NCI-H1092 (cell line): ENCODE measurements around the gene DIO1.

ENCODE experiments used
- DNase-seq: peaks from one replicate; lab custom pipeline; 2025; lab: John Stamatoyannopoulos, UW

Gene DIO1

DNA sequence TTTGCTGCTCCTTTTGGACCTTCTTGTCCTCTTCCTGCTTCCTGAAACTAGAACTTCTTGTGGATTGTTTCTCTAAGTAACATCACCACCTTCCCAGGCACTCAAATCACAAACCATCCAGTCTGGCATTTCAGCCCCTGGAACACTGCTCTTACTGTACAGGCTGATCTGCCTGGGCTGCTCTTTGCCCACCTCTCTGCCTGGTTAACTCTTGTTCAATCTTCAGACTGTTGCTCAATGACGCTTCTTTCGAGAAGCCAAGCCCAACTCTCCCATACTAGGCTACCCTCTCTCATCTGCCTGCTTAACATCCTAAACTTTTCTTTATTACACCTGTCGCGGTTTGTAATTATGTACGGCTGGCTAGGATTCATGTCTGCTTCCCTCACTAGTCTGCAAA lies 657 bp downstream of the DIO1 start:
- DNase-seq, result no peak

DNA sequence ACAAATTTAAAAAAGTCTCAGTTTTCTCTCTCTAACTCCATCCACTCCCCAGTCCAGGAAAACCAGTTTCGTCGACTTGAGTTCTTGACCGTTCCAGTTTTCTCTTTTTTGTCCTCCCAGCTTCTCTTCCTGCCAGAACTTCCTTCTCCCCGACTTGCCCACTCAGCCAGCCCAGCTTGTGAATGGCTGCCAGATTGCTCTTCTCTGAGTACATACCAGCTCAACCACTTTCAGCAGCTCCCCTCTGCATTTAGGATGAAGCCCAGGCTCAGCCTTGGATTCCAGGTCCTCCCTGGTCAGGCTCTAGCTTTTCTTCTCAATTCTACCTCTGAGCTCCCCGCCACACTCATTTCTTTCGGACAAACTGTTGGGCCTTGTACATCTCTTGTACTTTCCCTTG lies 1.4 kb downstream of the DIO1 start:
- DNase-seq, result no peak

DNA sequence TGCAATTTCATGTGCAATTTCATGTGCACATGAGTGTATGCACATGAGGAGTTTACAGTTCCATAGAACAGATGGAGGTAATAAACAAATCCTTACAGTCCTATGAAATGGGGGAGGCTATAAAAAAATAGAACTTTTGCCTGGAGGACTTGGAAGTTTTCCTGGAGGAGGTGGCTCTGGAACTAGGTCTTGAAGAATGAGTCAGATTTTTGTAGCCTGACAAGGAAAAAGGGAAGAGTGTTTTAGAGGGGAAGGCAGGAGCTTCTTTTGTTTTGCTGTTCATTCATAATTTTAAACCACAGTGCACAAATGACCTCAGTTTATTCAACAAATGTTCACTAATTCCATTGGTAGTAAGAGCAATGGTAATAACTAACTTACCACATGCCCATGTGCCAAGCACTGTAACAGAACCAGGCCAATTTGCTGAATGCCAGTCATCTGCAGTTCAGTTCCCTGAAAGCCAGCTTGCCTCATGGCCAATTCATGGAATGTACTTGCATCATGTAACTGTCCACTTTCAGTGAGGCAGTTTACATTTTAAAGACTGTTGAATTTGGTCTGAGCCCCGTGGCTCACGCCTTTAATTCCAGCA lies 2.7 kb downstream of the DIO1 start:
- no peak for DNase-seq

DNA sequence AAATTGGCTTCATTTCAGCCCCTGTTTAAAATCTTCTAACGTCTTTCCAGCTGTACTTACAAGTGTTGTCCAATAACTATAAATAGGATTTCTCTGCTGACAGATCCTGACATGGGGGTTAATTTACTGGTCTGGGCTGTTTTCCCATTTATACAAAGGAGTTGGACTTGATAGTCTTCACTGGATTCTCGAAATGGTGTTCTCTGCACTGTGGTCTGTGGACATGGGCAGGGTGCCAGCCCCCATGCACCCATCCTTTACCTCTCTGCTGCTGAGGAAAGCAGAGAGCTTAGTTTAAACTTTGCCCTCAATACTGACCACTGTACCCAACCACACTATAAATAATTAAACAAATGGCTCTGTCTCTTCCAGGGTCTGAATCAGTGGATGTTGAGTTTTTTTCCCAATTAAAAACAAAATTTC lies 5.2 kb downstream of the DIO1 start:
- no peak for DNase-seq

DNA sequence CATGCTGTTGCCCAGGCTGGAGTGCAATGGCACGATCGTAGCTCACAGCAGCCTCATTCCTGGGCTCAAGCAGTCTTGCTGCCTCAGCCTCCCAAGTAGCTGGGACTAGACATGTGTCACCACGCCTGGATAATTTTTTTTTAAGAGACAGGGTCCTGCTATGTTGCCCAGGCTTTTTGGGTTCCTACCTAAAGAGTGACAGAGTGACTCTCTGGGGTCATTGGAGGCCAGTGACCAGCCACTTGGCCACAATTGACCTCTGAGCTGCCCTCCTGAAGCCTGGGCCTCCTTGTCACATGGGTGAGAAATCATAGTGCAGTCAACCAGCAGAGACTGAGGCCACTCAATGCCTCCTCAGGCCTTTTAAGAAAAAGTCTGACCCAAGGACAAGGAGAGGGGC lies 5.7 kb downstream of the DIO1 start:
- DNase-seq, result no peak

DNA sequence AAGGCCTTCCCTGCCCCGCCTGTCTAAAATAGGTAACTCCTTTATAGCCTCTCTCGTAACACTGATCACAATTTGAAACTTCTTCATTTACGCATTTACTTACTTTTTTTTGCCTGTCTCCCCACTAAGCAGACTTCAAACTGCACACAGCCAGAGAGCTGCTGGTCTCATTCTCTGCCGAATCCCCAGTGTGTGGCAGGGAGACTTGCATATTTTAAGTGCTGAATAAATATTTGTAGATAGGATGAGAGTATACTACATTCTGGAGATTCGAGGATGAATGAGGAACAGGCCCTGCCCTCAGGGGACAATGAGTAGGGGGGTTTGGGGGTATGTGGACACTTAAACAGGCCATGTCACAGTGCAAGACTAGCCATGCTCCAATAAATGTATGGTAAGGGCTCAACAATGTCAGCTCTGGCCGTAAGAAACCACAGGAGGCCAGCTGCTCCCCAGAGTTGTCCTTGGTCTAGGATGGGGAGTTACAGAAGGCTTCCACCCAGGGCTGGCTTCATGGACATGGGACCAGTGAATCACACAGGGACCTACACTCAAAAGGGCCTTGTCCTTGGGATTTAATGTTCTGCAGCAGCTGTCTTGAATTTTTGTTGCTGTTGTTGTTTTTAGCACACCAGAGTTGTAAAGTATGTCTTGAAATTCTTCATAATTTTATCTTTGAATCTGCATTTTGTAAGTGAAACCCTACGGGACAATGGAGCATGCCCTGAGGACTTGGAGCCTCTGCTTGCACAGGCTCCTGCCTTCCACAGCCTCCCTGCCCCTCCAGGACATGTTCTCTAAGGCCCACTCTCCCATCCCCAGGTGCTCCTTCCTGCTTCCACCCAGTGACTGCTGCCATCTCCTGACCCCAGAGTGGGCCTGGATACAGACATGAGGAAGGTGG lies 8.5 kb downstream of the DIO1 start:
- no peak for DNase-seq

DNA sequence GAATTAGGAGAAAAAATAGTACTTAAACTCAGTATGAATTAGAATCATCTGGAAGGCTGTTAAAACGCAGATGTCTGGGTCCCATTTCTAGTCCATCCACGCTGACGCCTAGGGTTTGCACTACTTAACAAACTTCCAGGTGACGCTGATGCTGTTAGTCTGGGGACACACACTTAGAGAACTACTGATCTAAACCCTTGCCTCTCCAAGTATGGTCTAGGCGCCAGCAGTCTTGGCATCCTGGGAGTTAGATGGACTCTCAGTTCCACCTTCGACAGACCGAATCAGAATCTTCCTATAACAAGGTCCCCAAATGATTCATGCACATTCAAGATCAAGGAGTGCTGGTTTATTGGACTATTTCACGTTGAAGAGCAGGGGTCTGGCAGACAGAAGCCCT lies 11.5 kb downstream of the DIO1 start:
- no peak for DNase-seq

DNA sequence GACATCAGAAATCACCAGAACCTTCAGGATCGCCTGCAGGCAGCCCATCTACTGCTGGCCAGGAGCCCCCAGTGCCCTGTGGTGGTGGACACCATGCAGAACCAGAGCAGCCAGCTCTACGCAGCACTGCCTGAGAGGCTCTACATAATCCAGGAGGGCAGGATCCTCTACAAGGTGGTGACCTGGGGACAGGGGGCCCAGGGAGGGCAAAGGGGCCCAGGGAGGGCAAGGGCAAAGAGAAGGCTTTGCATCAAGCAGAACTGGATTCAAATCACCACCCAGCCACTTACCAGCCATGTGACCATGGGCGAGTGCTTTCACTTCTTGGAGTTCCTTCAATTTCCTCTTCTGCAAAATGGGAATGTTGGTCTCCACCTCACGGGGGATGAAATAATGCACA lies 12.1 kb downstream of the DIO1 start:
- DNase-seq, result no peak

DNA sequence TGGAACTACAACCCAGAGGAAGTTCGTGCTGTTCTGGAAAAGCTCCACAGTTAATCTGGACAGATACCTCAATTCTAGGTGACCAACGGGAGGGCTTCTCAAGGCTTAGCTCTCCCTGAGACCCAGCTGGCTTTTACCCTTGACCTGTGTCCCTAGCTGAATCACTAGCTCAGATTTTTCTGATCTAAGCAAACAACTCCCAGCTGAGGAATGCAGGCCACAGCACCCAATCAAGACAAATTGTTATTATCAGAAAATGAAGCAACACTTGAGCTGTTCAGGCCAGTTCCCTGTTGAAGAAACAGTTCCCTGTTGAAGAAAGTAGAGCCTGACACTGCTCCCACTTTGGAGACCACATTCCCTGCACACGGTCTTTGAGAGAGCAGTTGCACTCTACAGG lies 16.0 kb downstream of the DIO1 start:
- DNase-seq, result no peak

DNA sequence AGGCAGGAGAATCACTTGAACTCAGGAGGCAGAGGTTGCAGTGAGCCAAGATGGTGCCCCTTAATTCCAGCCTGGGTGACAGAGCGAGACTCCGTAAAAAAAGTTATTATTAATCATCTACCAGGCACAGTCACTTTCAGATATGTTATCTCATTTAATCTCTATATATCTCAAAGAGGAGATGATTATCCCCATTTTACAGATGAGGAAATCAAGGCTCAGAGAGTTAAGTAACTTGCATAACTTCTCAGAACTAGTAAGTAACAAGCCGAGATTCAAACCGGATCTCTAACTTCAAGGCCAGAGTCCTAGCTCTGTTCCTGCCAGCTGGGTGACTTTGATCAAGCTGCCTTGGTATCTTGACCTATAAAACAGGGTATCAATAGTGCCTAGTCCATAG lies 17.5 kb downstream of the DIO1 start:
- no peak for DNase-seq

DNA sequence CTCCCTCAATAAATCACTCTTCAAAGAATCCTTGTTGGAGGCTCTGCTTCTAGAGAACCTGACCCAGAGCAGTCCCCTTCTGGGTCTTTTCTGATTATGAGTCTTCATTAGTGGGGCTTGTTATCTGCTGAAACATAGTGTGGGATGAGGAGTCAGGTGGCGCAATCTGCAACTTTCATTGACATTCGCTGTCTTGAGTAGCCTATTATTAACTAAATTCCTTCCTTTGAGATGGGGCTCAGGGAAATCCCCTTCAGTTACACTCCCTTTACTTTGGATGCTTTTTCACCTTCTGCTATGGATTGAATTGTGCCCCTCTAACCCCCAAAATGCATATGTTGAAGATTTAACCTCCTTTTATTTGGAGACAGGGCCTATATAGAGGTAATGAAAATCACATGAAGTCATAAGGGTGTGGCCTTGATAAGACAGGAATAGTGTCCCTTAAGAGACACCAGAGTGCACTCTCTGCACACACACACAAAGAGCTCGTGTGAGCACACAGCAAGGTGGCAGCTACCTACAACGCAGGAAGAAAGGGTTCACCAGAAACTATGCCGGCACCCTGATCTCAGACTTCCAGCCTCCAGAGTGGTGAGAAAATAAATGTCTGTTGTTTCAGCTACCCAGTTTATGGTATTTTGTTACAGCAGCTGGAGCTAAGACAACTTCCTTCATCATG lies 19.5 kb downstream of the DIO1 start:
- no peak for DNase-seq

DNA sequence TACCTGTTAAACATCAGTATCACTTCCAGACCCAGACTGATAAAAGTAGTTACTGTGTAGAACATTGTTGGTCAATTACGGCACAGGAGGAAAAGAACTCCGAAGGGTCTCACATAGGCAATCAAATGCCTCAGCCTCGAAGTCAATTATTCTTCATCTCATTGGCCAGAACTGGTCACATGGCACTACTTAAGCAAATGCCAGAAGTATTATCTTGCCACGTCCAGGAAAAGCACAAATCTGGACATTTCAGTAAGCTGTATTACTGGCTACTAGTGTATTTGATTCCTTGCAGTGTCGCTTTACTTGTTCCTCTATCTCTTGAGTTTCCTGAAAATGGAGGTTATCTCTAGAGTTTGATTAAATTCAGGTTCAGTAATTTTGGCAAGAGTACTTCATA lies 24.4 kb downstream of the DIO1 start:
- no peak for DNase-seq

DNA sequence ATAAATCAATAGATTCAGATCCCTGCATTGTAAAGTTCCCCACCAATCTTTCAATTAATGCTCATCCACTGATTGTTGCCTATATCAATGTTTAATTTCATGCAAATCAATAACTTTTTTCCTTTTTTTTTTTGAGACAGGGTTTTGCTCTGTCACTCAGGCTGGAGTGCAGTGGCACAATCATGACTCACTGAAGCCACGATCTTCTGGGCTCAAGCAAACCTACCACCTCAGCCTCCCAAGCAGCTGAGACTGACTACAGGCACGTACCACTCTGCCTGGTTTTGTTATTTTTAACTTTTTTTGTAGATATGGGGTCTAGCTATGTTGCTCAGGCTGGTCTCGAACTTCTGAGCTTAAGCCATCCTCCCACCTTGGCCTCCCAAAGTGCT lies 25.7 kb downstream of the DIO1 start:
- no peak for DNase-seq

DNA sequence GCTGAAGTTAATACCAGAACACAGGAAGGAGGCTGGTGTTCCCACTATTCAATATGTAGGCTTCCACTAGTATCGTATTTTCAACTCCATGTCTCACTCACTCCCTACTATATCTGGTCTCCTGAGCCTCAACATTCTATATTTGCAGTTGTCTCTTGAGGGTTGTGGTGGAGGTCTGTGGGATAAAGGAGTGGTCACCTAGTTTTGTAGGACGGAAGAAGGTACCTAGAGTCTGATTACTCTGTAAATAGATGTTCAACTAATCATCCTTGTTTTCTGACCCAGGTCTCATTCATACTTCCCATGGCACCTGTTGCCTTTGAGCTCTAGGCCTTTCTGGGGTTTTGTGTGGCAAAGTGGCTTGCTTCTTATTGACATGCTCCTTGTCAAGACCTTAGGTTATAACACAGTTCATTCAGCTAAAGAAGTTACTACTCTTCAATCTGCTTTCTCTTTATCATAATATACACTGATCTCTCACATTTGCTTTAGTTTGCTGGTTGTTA lies 33.4 kb downstream of the DIO1 start:
- DNase-seq, result no peak

DNA sequence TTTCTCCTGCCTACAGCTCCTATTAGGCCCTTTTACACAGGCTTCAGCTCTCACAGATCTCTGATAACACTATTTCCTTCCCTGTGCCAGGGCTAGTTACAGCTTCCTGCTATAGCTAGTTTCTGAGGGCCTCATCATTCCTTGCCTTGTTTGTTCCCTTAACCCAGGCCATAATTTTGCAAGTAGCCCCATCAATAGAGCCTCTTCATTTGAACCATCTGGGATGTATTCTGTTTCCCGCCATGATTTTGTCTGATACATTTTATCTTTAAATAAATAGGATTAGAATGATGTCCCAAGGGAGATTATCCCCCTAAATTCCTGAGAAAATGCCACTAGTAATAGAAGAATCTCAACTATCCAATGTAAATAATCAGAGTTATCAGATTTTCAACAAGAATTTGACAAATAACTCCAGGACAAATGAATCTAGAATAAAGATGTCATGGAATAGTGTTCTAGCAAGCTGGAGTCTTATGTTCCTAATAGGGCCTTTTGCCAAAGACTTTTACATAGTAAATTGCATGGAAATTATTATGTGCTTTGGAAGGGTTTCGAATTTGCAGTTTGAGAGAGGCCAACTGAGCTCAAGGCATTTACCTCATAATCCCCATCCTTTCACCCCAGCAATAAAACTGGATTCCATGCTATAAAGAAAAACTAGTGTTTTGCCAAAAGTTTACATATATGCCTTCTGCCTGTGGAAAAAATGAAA lies 35.4 kb downstream of the DIO1 start:
- DNase-seq, result no peak

DNA sequence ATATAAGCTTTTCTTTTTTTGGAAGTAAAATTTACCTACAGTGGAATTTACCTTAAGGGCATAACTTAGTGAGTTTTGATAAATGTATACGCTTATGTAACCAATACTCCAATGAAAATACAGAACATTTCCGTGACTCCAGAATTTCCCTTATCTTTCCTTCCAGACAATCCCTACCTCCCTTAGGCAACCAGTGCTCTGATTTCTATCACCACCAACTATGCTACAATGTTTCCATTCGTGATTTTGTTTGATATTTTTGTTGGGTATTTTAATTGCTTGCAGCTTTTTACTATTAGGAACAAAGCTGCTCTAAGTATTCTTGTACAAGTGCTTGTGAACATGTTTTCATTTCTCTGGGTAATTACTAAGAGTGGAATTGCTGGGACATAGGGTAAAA lies 36.9 kb downstream of the DIO1 start:
- DNase-seq, result no peak

DNA sequence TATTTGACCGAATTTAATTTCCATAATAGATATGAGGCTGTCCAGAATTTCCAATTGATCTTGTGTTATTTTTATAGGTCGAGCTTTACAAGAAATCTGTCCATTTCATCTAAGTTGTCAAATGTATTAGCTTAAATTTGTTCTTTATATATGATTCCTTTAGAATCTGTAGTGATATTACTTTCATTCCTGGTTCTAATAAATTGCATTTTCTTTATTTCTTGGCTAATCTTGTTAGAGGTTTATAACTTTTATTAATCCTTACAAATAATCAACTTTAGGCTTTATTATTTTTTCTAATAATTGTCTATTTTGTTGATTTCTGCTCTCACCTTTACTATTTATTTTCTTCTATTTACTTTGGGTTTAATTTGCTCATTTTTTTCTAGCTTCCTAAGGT lies 37.5 kb downstream of the DIO1 start:
- DNase-seq, result no peak

DNA sequence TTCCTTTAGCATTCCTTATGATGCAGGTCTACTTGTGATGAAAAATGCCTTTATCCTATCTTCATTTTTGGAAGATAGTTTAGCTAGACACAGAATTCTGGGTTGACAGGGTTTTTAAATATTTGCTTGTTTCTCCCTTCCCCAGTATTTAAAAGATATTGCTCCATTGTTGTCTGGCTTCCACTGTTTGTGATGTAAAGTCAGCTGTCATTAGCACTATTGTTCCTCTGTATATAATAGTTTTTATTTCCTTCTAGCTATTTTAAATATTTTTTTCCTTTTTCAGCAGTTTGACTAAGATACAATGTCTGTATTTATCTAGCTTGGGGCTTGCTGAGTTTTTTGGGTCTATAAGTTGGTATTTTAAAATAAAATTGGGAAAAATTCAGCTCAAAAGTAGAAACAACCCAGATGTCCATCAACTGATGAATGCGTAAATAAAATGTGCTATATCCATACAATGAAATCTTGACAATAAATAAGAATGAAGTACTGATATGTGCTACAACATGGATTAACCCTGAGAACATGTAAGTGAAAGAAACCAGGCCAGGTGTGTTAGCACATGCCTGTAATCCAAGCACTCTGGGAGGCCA lies 40.3 kb downstream of the DIO1 start:
- no peak for DNase-seq

DNA sequence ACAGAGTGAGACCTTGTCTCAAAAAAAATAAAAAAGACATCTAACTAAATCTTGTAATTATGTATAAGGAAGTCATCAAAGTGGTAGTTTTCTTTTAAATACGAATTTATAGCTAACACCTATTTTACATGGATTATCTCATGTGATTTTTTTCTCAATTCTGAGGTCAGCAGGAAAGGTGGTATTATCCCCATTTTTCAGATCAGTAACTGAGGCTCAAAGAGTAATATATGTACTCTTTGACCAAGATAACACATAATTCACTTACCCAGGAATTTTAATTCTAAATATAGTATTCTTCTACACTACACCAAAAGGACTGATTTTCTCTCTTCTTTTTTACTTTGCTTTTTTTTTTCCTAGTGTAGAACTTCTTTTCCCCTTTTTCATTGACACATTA lies 42.4 kb downstream of the DIO1 start:
- DNase-seq, result no peak

DNA sequence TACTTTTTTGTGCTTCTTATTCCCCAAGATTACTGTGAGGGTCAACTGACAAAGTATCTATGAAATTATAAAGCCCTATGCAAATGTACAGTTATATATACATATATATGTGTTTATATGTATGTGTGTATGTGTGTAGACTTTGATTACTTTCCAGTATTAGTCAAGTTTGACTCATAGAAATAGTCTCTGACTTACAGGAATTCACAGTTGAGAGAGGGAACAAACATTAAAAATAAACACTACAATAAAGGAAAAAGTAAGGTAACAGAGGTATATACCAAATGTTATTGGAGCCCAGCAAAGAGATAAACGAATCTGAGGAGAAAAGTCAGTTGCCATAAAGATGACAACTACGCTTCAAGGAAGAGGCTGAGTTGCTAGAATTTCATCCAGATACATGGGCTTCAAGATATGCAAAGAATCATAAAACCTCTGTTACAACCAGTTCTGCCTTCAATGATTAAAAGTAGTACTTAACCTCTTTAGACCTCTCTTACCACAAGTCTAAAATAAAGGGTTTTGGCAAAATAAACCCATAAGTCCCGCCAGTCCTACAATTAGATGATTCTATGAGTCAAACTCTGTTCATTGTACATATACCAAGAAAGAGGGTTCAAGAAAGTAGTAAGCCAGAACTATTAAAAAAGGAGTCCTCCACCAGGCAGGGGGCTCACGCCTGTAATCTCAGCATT lies 44.3 kb downstream of the DIO1 start:
- no peak for DNase-seq
